Activated CD8-positive, alpha-beta memory T cell treated with anti-CD3 and anti-CD28 coated beads, Interleukin-2, amount 50 U/mL, for 1 hour (primary cell): ENCODE results near the gene ELMO1.

Experiments used
- DNase-seq: peaks from one replicate; pipeline ENCODE4 v3.0.0-alpha.2; 2020; ENCODE audit errors: extremely low read depth

The ELMO1 gene

DNA sequence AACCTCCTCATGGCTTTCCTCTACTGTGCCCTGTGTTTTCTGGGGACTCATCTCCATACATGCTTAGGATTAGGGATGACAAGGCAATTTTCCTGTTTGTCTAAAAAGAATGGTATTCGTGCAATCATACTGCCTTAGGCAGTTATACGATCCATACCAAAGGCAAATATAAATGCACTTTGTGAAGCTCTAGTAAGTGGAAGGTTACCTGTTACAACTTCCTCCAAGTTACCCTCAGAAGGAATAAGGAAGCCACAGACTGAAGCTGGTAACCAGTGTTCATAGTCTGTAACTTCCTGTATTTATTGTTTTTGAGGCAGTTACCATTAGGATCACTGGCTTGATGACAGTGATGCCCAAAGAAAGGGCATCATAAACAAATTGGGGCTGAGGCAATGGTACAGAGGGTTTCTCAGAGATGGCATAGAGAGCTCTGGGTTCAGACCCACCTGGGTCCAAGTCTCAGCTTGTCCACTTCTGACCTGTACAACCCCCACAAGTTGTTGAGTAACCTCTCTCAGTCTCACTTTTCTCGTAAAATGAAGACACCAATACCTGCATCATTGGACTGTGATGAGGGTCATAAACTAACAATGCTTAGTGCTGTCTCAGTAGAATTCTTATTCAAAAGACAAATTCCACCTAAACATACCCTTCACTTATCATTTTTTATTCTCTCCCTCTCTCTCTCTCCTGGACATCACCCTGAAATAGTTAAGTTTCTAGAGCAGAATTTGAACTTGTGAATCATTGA lies 138.2 kb downstream of the ELMO1 start:
- no peak for DNase-seq

DNA sequence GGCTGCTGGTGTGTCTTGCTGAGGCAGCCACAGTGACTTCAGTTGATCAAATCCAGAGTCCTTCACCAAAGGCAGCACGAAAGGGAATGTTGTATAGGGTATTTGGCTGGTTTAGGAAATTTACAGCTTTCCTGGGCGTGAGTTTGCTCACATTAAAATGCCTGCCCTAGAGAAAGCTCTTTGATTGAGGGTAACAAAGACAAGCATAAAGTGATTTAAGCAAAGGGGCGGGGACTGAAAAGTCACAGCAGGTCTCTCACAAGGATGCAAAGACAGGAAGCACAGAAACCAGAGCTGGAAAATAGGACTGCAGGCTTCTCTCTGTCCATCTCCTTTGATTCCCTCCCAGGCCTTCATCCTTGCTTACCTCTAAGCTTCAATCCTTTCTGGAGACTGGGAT lies 139.2 kb downstream of the ELMO1 start:
- no peak for DNase-seq

DNA sequence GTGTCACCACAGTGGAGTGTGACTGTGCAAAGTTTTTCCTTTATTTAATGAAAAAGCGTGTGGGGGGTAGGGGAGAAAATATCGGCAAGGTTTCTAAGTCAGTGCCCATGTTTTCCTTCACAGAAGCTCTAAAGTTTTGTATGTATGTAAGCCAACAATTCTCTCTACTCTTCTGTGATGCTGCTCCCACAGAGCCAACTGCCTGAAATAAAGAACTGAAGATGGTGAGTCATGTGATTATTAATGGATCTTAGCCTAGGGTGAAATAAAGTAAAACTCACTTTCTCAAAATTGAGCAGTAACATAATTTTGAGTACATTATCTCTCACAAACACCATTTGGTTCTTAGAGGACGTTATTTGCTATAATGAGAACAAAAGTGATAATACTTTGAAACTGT lies 143.7 kb downstream of the ELMO1 start:
- DNase-seq: no peak

DNA sequence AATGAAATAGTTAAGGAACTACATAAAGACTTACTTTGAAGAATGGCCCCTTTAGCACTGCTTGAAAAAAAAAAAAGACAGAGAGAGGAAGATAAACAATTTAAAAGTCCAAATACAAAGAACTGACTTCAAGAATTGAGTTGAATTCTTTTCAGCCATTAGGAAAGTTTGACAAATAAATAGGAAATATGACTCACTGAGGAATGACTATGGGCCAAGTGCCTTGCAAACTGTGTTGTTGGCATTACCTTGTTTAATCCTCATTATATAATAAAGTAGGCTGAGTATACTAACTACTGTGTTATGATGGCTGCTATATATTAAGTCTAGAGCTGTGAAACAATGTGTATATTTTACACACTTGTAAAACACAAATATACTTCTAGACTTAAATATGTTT lies 151.1 kb downstream of the ELMO1 start:
- DNase-seq: no peak

GRCh38 chr7:37295401-37295800 lies 153.3 kb downstream of the ELMO1 start:
- DNase-seq: no peak

DNA sequence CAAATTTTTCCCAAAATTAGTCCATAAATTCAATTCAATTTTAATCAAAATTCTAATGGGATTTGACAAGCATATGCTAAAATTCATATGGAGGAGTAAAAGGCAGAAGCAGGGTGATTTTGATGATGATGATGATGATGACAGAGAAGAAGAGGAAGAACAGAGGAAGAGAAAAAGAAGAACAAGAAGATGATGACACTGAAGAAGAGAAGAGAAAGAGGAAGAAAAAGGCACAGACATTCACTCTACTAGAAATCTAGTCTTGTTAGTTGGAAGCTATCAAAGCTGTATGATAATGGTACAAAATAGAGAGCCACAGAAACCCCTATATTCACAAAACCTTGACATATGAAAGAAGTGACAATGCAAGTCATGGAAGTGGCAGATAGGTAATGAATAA lies 157.9 kb downstream of the ELMO1 start:
- no peak for DNase-seq

GRCh38 chr7:37289781-37290180 lies 158.9 kb downstream of the ELMO1 start:
- DNase-seq: no peak

DNA sequence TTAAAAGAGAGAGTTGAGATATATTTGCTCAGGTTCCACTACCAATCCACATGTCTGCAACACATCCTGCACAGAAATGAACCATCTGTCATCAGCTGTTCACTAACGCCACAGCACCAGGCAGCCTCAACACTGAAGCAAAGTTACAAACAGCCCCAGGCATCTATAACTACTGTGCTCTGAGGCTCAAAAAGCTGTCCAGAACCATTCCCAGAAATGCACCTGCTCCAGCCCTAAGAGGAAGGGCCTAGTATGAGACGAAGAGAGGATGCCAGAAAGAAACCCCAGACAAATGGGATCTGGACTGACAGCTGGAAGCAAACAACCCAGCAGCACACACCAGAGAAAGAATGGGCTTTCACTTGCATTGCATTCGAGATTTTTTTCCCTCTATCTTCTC lies 159.3 kb downstream of the ELMO1 start:
- DNase-seq: no peak

- no peak for DNase-seq
These were observed 161.4 kb downstream of the ELMO1 start for GRCh38 chr7:37287131-37287855.

DNA sequence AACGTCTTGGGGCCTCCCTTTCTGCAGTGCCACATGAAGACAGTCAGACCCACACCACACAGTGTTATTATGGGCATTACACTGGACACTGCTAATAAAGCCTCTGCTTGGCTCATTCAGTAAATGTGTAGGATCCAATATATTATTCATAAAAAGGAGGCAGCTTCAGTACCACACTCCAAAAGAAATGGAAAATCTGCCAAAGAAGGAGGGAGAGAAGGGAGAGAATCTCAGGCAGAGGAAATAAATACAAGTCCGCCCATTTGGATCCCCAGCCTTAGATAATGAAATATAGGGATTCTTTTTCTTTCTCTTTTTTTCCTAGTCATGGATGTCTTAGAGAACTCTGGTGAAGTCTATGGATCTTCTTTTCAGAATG lies 162.2 kb downstream of the ELMO1 start:
- no peak for DNase-seq

- no peak for DNase-seq
These were observed 162.8 kb downstream of the ELMO1 start for GRCh38 chr7:37285706-37286453.

GRCh38 chr7:37284805-37285231 lies 163.8 kb downstream of the ELMO1 start:
- no peak for DNase-seq

DNA sequence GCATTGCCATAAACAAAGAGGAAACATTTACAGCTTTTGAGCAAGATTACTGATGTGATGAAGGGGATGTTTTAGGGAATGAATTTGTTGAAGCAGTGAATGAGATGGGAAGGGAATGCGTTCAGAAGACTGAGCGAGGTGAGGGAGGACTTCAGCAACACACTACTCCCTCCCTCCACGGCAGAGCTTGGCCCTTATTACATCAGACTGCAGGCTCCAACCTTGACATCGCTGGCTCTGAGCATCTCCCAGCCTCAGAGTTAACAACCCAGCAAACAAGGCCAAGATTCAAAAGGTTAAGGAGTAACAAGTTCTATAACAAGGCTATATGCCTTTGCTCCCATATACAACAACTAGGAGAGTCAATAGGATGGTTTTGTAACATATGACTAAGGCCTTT lies 164.4 kb downstream of the ELMO1 start:
- DNase-seq: no peak

DNA sequence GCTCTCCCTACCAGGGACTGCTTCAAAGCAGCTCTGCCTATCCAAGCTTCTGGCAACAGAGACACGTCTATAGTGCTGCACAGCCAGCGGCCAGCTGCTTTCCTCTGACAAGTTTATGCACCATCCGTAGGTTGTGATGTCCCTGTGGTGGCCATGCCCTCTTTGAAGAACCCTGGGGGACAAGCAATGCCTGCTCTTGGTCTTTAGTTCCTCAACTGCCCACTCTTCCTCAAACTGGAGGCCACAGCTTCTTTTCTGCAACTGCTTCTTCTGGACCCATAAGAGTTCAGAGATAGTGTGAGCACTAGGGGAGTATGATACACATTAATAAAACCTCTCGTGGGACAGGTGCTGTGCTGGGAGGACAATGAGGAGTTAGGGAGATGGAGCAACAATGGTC lies 164.9 kb downstream of the ELMO1 start:
- DNase-seq: no peak

DNA sequence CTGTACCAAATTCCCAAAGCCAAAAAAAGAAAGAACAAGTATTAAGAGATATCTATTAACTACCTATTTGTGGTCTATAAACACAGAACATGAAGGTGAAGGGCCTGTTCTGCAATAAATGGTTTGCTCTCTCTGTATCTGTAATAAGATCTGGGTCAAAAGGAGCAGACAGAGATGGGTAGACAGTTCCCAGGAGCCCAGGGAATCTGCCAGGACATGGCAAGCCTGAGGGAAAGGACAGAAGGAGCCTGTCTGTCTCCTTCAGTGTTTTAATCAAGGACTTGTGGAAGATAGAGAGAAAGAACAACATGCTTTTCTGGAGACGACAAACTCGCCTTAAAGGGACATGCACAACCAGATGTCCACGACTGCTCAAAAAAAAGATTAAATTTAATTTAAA lies 165.7 kb downstream of the ELMO1 start:
- DNase-seq: no peak

DNA sequence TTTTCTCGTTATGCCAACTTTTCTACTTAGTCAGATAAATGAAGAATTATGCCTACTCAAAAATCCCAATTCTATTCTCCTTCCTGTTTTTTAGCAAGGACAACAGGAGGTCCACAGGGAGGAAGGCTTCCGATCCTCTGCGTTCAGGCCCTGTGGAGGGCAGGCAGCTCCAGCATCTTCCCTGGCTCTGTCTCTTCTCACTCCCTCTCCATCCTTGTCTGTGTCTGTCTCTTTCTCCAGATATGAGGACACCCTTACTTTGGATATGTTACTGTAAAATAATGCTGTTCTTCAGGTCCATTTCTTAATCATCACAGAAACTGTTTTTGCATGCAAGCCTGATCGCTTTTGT lies 166.6 kb downstream of the ELMO1 start:
- no peak for DNase-seq

DNA sequence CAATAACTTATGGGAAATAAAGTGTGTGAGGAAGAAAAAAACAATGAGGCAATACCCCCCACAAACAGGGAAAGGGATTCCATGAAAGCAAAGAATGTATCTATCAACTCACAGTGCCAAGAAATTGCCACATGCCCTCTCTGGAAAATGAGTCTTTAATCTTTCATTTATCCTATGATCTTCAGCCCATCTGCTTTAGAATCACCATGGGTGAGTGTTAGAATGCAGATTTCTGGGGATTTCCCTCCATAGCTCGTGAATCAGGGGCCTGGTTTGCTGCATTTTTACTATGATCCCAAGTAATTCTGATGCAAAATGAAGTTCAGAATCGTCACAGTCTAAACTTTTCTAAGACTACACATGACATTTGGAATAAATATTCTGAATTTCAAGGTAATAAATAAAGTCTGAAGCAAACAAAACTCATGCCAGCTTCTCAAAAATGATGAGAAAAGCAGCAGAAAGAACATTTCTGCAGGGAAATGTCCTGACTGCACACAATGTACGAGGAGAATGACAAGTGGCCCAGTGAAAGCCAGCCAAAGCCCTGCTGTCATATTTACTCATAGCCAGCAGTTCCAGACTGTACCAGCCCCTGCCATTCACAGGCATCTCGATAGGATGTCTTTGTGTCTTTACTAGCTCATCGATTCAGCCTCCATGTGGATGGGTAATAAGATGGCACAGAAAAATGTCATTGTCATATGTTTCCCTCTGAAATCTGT lies 167.1 kb downstream of the ELMO1 start:
- DNase-seq: no peak

DNA sequence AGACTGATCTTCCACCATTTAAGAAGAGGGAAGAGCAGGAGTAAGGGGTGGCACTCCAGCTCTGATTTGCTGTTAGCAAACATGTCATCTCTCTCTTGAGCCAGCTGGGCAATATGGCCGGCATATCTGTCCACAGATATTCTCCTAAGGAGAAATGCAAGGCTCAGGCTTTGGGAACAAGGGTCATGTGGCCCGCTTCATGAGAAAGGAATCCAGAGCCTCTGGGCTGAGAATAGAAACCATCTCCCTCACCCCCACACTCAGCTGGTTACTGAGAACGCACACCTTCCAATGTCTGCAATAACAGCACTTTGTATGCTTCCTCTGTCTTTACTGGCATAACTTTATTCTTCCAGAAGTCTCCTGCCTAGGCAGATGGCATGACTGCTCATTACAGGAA lies 171.2 kb downstream of the ELMO1 start:
- DNase-seq: no peak

- DNase-seq: no peak
These were observed 173.5 kb downstream of the ELMO1 start for GRCh38 chr7:37275078-37275710.

GRCh38 chr7:37273891-37274290 lies 174.8 kb downstream of the ELMO1 start:
- no peak for DNase-seq

- no peak for DNase-seq
These were observed 178.8 kb downstream of the ELMO1 start for GRCh38 chr7:37269711-37270508.
